HEK293T (cell line): ENCODE results near the gene HSD3B1.

Source experiments
- BHLHE40 ChIP-seq: fragments of 450-650 bp; IDR thresholded peaks from 2 replicates; pipeline ENCODE4 v1.6.1; 2016; ENCODE audit warnings: mild to moderate bottlenecking, moderate library complexity, borderline replicate concordance
- CTBP1 ChIP-seq: fragments of 450-650 bp; IDR thresholded peaks from 2 replicates; pipeline ENCODE4 v1.6.1; 2016; ENCODE audit warnings: borderline replicate concordance
- FOXA1 ChIP-seq: fragments of 450-650 bp; IDR thresholded peaks from 2 replicates; pipeline ENCODE4 v1.6.1; 2016; ENCODE audit warnings: mild to moderate bottlenecking
- FOXK2 ChIP-seq: fragments of 450-650 bp; IDR thresholded peaks from 2 replicates; pipeline ENCODE4 v1.6.1; 2016; ENCODE audit warnings: mild to moderate bottlenecking
- SP1 ChIP-seq: fragments of 450-650 bp; IDR thresholded peaks from 2 replicates; pipeline ENCODE4 v1.6.1; 2017

GRCh38 chr1:119516247-119516646, 9.2 kb downstream of the HSD3B1 start:
- TF ChIP-seq CTBP1 (no peak), FOXK2 (no peak), SP1 (no peak), FOXA1 (no peak), BHLHE40 (no peak)
